Measurements from ENCODE around the gene GTPBP3.
A peak's percentile ranks its signal among the peaks of the same experiment; 100 is the strongest.

The GTPBP3 gene

DNA sequence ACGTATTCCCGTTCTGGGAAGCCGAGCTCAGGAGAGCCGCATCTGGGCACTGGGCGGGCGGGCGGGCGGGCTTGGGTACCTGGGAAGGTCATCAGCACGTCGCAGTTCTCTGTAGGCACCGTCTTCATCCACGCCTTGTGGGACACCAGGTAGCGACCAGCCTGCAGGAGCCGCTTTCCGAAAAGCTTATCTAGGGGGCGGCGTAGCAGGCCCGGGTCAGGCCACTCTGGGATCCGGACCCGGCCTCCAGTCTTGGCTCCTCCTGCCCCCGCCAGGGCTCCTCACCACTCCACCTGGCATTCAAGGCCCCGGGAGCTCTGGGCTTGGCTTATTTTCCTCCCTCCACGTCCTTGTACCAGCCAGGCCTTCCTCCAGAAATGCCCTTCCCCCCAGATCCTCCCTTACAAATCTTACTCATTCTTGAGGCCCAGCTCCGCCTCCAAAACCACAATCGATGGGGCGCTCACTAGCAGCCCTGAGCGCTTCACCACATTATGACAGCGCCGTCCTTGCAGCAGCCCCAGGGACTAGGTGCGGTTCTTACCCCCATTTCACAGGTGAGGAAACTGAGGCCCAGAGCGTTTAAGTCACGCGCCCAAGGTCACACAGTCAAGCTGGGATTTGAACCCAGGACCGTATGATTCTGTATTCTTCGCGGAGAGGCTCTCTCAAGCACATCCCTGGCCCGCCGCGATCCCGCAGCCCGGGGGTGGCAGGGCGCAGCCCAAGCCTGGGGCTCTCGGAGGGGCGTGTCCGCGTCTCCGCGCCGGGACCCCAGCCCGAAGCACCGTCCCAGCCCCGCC lies 3.5 kb upstream of the GTPBP3 start:
- peak; percentile 89 for DNase-seq (ENCODE audit: low read depth)
- TF ChIP-seq, protein P1, sequence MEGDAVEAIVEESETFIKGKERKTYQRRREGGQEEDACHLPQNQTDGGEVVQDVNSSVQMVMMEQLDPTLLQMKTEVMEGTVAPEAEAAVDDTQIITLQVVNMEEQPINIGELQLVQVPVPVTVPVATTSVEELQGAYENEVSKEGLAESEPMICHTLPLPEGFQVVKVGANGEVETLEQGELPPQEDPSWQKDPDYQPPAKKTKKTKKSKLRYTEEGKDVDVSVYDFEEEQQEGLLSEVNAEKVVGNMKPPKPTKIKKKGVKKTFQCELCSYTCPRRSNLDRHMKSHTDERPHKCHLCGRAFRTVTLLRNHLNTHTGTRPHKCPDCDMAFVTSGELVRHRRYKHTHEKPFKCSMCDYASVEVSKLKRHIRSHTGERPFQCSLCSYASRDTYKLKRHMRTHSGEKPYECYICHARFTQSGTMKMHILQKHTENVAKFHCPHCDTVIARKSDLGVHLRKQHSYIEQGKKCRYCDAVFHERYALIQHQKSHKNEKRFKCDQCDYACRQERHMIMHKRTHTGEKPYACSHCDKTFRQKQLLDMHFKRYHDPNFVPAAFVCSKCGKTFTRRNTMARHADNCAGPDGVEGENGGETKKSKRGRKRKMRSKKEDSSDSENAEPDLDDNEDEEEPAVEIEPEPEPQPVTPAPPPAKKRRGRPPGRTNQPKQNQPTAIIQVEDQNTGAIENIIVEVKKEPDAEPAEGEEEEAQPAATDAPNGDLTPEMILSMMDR (IDR thresholded peaks at IDR 0.05; ENCODE audit: insufficient read depth, low read depth, low read length, missing control alignments): no peak
- peak overlapping the region; percentile 60 for H3K4me3 ChIP-seq (ENCODE audit: low read length)

DNA sequence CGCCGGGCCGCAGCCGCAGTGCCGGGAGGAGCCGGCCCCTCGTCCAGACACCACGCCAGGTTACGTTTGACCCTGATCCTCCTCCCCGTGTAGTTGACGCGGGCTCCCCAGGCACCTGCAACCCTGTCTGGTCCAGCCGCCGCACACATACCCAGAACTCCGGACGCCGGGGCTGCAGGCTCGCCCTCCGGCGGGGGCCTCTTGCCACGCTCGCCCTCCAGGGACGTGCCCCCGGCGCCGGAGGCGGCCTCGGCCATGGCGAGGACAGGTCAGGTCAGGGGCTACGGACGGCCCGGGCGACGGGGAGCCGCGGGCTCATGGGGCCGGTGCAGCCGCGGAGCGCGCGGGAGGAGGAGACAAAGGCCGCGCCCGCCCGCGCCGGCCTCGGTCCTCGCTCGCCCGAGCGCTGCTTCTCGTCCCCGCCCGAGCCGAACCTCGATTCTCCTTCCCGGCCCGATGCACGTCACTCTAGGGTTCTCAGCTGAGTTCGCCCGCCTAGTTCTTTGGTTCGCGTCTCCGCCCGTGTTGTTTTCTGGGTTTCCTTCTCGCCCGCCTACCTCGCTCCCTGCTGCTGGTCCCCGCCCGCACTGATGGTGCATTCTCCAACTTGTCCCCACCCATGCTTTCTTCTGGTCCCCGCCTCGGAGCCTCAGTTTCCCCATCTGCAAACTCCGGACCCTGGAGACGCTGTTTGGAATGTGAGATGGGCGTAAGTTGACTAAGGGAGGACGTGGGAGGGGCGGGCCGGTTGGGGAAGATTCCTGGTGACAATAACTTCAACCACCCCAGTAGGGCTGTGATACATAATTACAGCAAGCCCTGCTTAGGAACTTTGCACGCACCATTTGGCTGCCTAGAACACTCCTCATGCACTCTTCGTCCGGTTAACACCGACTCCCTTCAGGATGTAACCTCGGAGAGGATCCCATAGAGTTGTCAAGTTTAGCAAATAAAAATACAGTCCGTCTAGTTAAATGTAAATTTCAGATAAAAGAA lies 2.6 kb upstream of the GTPBP3 start, which contains the start of gene ANO8:
Gene ANO8, minus strand, starts transcription at position 442 of the 996 bp plus-strand sequence. Its CDS starts 185 bp downstream, at position 257.
- peak within 1 kb of the TSS; percentile 60 for H3K4me3 ChIP-seq (ENCODE audit: low read length)
- peak; percentile 99 for DNase-seq (ENCODE audit: low read depth)
- TF ChIP-seq, protein P1 (IDR thresholded peaks at IDR 0.05; ENCODE audit: insufficient read depth, low read depth, low read length, missing control alignments): no peak

DNA sequence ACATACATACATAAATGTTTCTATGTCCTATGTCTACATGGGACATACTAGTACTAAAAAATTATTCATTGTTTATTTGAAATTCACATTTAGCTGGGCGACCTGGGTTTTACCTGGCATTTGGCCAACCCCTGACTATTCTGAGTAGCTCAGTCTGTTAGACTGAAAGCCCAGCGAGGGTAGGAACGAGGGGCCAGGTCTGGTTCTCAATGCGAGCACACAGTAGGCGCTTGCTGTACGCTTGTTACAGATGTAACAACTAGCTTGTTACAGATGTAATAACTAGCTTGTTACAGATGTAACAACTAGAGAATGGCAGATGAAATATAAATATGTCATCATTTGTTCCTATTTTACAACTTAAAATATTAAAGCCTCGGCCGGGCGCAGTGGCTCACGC lies 1.8 kb upstream of the GTPBP3 start:
- TF ChIP-seq, protein P1 (IDR thresholded peaks at IDR 0.05; ENCODE audit: insufficient read depth, low read depth, low read length, missing control alignments): no peak
- no peak overlapping the region for H3K4me3 ChIP-seq (ENCODE audit: low read length)
- DNase-seq (ENCODE audit: low read depth): no peak

DNA sequence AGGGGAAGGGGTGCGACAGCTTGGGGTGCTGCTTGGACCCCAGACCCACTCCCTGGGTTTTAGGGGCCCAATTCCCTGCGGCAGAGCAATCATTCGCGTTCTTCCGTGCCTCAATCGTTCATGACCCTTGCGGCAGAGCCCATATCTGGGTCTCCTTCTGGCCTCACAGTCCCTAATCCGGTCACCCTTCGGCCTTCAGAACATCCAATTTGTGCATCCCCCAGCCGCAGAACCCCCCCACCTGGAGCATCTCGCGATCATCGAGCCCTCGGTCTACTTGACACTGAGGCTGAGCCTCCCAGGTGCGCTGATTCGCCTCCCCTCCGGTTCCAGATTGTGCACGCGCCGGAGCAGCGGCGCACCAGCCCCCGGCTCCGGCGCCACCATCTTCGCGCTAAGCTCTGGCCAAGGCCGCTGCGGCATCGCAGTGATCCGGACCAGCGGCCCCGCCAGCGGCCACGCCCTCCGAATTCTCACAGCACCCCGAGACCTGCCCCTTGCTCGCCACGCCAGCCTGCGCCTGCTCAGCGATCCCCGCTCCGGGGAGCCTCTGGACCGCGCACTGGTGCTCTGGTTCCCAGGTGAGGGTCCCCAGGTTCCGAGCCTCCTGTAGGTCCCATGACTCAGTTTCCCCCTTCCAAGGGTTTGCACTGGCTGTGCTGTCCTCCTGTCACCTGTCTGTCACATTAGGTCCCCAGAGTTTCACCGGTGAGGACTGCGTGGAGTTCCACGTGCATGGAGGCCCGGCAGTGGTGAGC lies 501 bp downstream of the GTPBP3 start:
- peak overlapping the region; percentile 92 for H3K4me3 ChIP-seq (ENCODE audit: low read length)
- peak; percentile 31 for DNase-seq (ENCODE audit: low read depth)
- TF ChIP-seq, protein P1 (IDR thresholded peaks at IDR 0.05; ENCODE audit: insufficient read depth, low read depth, low read length, missing control alignments): no peak

DNA sequence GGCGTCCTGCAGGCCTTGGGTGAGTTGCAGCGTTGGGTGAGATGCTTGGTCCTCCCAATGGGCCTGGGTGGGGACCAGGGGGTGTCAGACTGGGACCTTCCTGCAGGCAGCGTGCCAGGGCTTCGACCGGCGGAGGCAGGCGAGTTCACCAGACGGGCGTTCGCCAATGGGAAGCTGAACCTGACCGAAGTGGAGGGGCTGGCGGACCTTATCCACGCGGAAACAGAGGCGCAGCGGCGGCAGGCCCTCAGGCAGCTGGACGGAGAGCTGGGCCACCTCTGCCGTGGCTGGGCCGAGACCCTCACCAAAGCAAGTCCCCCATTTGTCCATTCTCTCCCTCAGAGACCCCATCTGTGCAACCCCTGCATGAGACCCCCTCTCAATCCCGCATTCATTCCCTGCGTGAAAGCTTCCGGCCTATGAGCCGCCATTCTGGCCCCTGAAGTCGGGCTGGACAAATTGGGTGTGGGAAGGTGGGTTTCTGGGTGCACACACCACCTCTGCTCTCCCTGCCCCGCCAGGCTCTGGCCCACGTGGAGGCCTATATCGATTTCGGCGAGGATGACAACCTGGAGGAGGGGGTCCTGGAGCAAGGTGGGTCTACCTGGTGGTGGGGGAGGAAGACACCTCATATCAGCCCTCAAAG lies 1.2 kb downstream of the GTPBP3 start:
- no peak for DNase-seq (ENCODE audit: low read depth)
- TF ChIP-seq, protein P1 (IDR thresholded peaks at IDR 0.05; ENCODE audit: insufficient read depth, low read depth, low read length, missing control alignments): no peak
- H3K4me3 ChIP-seq (ENCODE audit: low read length): peak overlapping the region; percentile 92

Data from epithelial cell of esophagus (primary cell).